H9 (cell line): Measurements from ENCODE around the gene STX16. TPM values are rescaled to one million over a fixed set of nuclear protein-coding genes. Genes with fewer than 3 reads are reported as not detected.

ENCODE experiments used
- DNase-seq: peaks from one replicate; pipeline ENCODE4 v3.0.0-alpha.2; 2017
- H2AFZ ChIP-seq: one replicate; pipeline ENCODE4 v1.6.1; 2013; ENCODE audit warnings: mild to moderate bottlenecking, low read length, control low read depth, moderate library complexity
- H2AK5ac ChIP-seq: 2 replicates; pipeline ENCODE4 v1.6.1; 2013; ENCODE audit warnings: low read length, control low read depth, mixed read lengths; ENCODE audit not compliant: insufficient read length
- H2BK120ac ChIP-seq: one replicate; pipeline ENCODE4 v1.6.1; 2013; ENCODE audit warnings: low read depth, mild to moderate bottlenecking, low read length, control low read depth, inconsistent platforms; ENCODE audit not compliant: poor library complexity, severe bottlenecking
- H2BK12ac ChIP-seq: 2 replicates; pipeline ENCODE4 v1.6.1; 2013; ENCODE audit warnings: low read length, control low read depth, mixed read lengths, low read depth; ENCODE audit not compliant: insufficient read length
- H2BK15ac ChIP-seq: 2 replicates; pipeline ENCODE4 v1.6.1; 2013; ENCODE audit warnings: low read depth, low read length, control low read depth
- H2BK20ac ChIP-seq: one replicate; pipeline ENCODE4 v1.6.1; 2013; ENCODE audit warnings: low read depth, mild to moderate bottlenecking, low read length, control low read depth, inconsistent platforms; ENCODE audit not compliant: poor library complexity, severe bottlenecking
- H2BK5ac ChIP-seq: 2 replicates; pipeline ENCODE4 v1.6.1; 2013; ENCODE audit warnings: low read length, control low read depth, mixed read lengths; ENCODE audit not compliant: insufficient read length
- H3K14ac ChIP-seq: 2 replicates; pipeline ENCODE4 v1.6.1; 2013; ENCODE audit warnings: low read length, control low read depth; ENCODE audit not compliant: insufficient read depth
- H3K18ac ChIP-seq: 2 replicates; pipeline ENCODE4 v1.6.1; 2013; ENCODE audit warnings: low read depth, mild to moderate bottlenecking, mixed read lengths, low read length, control low read depth; ENCODE audit not compliant: insufficient read length
- H3K23ac ChIP-seq: 2 replicates; pipeline ENCODE4 v1.6.1; 2013; ENCODE audit warnings: low read length, control low read depth, mixed read lengths, low read depth; ENCODE audit not compliant: insufficient read length
- H3K23me2 ChIP-seq: 2 replicates; pipeline ENCODE4 v1.6.1; 2013; ENCODE audit warnings: low read depth, mild to moderate bottlenecking, mixed read lengths, low read length, control low read depth; ENCODE audit not compliant: insufficient read length, poor library complexity, severe bottlenecking
- H3K27ac ChIP-seq: 2 replicates; pipeline ENCODE4 v1.5.1; 2013; ENCODE audit warnings: low read length, control low read depth, mixed read lengths, low read depth; ENCODE audit not compliant: insufficient read length
- H3K27me3 ChIP-seq: 2 replicates; pipeline ENCODE4 v1.6.1; 2013; ENCODE audit warnings: low read length, control low read depth, inconsistent platforms; ENCODE audit not compliant: insufficient read depth
- H3K4ac ChIP-seq: 2 replicates; pipeline ENCODE4 v1.6.1; 2013; ENCODE audit warnings: low read depth, mild to moderate bottlenecking, control low read depth, inconsistent platforms, low read length, moderate library complexity
- H3K4me1 ChIP-seq: 2 replicates; pipeline ENCODE4 v1.6.1; 2013; ENCODE audit warnings: low read length, control low read depth, inconsistent platforms; ENCODE audit not compliant: insufficient read depth
- H3K4me2 ChIP-seq: 2 replicates; pipeline ENCODE4 v1.6.1; 2013; ENCODE audit warnings: low read length, control low read depth, mixed read lengths; ENCODE audit not compliant: insufficient read length, insufficient read depth
- H3K56ac ChIP-seq: 2 replicates; pipeline ENCODE4 v1.6.1; 2013; ENCODE audit warnings: low read depth, mild to moderate bottlenecking, mixed read lengths, low read length, control low read depth; ENCODE audit not compliant: insufficient read length
- H3K79me1 ChIP-seq: 2 replicates; pipeline ENCODE4 v1.6.1; 2013; ENCODE audit warnings: low read depth, mild to moderate bottlenecking, moderate library complexity, low read length, control low read depth, inconsistent platforms; ENCODE audit not compliant: insufficient read depth, poor library complexity, severe bottlenecking
- H3K79me2 ChIP-seq: 2 replicates; pipeline ENCODE4 v1.6.1; 2013; ENCODE audit warnings: low read length, control low read depth, inconsistent platforms; ENCODE audit not compliant: insufficient read depth
- H3K9ac ChIP-seq: 2 replicates; pipeline ENCODE4 v1.6.1; 2013; ENCODE audit warnings: low read length, control low read depth, mixed read lengths; ENCODE audit not compliant: insufficient read length; ENCODE audit errors: extremely low read depth
- H3K9me3 ChIP-seq: one replicate; pipeline ENCODE4 v1.6.1; 2013; ENCODE audit warnings: low read depth, low read length, inconsistent platforms; ENCODE audit not compliant: control insufficient read depth
- H3T11ph ChIP-seq: one replicate; pipeline ENCODE4 v1.6.1; 2013; ENCODE audit warnings: mild to moderate bottlenecking, low read length, control low read depth, inconsistent platforms
- H4K20me1 ChIP-seq: one replicate; pipeline ENCODE4 v1.6.1; 2013; ENCODE audit not compliant: control insufficient read depth, insufficient read length, insufficient read depth
- H4K5ac ChIP-seq: 2 replicates; pipeline ENCODE4 v1.6.1; 2013; ENCODE audit warnings: low read depth, mild to moderate bottlenecking, mixed read lengths, low read length, control low read depth; ENCODE audit not compliant: insufficient read length
- H4K8ac ChIP-seq: replicated peaks from 2 replicates; pipeline ENCODE4 v1.6.1; 2013; ENCODE audit warnings: low read length, control low read depth, mixed read lengths, low read depth; ENCODE audit not compliant: insufficient read length
- H4K91ac ChIP-seq: 2 replicates; pipeline ENCODE4 v1.6.1; 2013; ENCODE audit warnings: low read depth, mild to moderate bottlenecking, moderate library complexity, mixed read lengths, low read length, control low read depth; ENCODE audit not compliant: insufficient read length
- H3K27ac Mint-ChIP-seq, 3 experiments: 2 replicates in 2 of 3; 3 replicates in 1 of 3; pipeline ENCODE4 v1.8.0; 2020 to 2021; ENCODE audit warnings: mixed read lengths in 3 of 3, mild to moderate bottlenecking in 1 of 3, moderate library complexity in 1 of 3
- H3K27me3 Mint-ChIP-seq: 2 replicates; pipeline ENCODE4 v1.8.0; 2021; ENCODE audit warnings: low read depth, mild to moderate bottlenecking, moderate library complexity, mixed read lengths
- H3K36me3 Mint-ChIP-seq, 3 experiments: 2 replicates in 2 of 3; 3 replicates in 1 of 3; pipeline ENCODE4 v1.8.0; 2020 to 2021; ENCODE audit warnings: low read depth in 3 of 3, mixed read lengths in 3 of 3; ENCODE audit not compliant: insufficient read depth in 1 of 3
- H3K4me1 Mint-ChIP-seq, 2 experiments: 2 replicates each; pipeline ENCODE4 v1.8.0; 2020; ENCODE audit warnings: mixed read lengths in 2 of 2
- H3K4me3 Mint-ChIP-seq, 2 experiments: 2 replicates in 1 of 2; 3 replicates in 1 of 2; pipeline ENCODE4 v1.8.0; 2020 to 2021; ENCODE audit warnings: mild to moderate bottlenecking in 2 of 2, mixed read lengths in 2 of 2, moderate library complexity in 1 of 2
- H3K9me3 Mint-ChIP-seq, 2 experiments: 2 replicates in 1 of 2; 3 replicates in 1 of 2; pipeline ENCODE4 v1.8.0; 2020; ENCODE audit warnings: mild to moderate bottlenecking in 2 of 2, mixed read lengths in 2 of 2, moderate library complexity in 1 of 2
- WGBS: extraction: QIAGEN DNeasy Blood & Tissue Kit; methylation state at CpG from one replicate; pipeline ENCODE4 v1.1.7; 2013; ENCODE audit warnings: missing lambda C conversion rate, low lambda C conversion rate, mixed read lengths; ENCODE audit not compliant: insufficient read length; ENCODE audit errors: extremely low coverage; 5-methylcytosine and 5-hydroxymethylcytosine counted together
- total RNA-seq: library from RNA; stranded (reverse); gene quantifications from 2 replicates; pipeline ENCODE4 v1.2.1, GENCODE V29; 2021
- TF ChIP-seq, protein P1 (sequence below): fragments of 200-600 bp; sonication (generic); conservative IDR thresholded peaks from 3 replicates; pipeline ENCODE4 v1.8.0; 2021; ENCODE audit warnings: antibody characterized with exemption, mild to moderate bottlenecking

Gene STX16
- total RNA-seq, 1 experiment from 2014 or later, result 87.8 TPM

DNA sequence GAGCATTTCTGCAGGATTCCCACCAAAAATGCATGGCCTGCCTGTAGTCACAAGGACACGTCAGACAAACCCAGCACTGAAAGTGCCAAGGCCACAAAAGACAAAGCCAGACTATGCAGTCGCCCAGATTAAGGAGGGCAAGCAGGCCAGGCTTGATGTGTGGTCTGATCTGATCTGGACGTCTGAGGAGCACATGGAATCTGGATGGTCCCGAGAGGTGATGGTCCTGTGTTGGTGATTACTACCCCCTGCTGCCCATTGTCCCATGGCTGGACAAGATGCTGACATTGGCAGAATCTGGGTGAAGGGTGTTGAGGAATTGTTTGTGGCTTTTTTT, 58.6 kb downstream of the STX16 start:
- no peaks in the 10 kb centered on the region for H3K27me3 Mint-ChIP-seq
- Histone ChIP-seq H3K79me2 (no peaks in the 10 kb centered on the region), H2BK20ac (no peak overlapping the region), H3K14ac (no peak overlapping the region), H4K8ac (no peak overlapping the region), H3K9me3 (no peaks in the 10 kb centered on the region), H3K79me1 (no peaks in the 10 kb centered on the region), H3K27ac (no peak overlapping the region), H3K4me1 (no peaks in the 10 kb centered on the region), H4K5ac (no peak overlapping the region), H3K27me3 (no peaks in the 10 kb centered on the region), H3K4ac (no peak overlapping the region), H4K91ac (no peak overlapping the region), H2BK12ac (no peak overlapping the region), H2BK120ac (no peak overlapping the region), H3K9ac (no peak overlapping the region), H2BK15ac (no peak overlapping the region), H3K23me2 (no peaks in the 10 kb centered on the region), H2BK5ac (no peak overlapping the region), H4K20me1 (no peaks in the 10 kb centered on the region), H2AFZ (no peak overlapping the region), H3K56ac (no peak overlapping the region), H2AK5ac (no peak overlapping the region), H3K23ac (no peak overlapping the region), H3T11ph (no peak overlapping the region), H3K18ac (no peak overlapping the region), H3K4me2 (no peak overlapping the region)
- TF ChIP-seq, protein P1, sequence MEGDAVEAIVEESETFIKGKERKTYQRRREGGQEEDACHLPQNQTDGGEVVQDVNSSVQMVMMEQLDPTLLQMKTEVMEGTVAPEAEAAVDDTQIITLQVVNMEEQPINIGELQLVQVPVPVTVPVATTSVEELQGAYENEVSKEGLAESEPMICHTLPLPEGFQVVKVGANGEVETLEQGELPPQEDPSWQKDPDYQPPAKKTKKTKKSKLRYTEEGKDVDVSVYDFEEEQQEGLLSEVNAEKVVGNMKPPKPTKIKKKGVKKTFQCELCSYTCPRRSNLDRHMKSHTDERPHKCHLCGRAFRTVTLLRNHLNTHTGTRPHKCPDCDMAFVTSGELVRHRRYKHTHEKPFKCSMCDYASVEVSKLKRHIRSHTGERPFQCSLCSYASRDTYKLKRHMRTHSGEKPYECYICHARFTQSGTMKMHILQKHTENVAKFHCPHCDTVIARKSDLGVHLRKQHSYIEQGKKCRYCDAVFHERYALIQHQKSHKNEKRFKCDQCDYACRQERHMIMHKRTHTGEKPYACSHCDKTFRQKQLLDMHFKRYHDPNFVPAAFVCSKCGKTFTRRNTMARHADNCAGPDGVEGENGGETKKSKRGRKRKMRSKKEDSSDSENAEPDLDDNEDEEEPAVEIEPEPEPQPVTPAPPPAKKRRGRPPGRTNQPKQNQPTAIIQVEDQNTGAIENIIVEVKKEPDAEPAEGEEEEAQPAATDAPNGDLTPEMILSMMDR, result no peak
- no peak overlapping the region for H3K4me3 Mint-ChIP-seq
- no CpG with 5 or more reads among the region's 4 CpGs for WGBS
- no peak for DNase-seq
- H3K36me3 Mint-ChIP-seq, result peaks cover 5 to 13% (median 6%) of the 10 kb centered on the region in 3 experiments; a peak in 5 of 7 replicates
- H3K9me3 Mint-ChIP-seq, result peaks cover 0 to under 1% of the 10 kb centered on the region in 2 experiments; a peak in 1 of 5 replicates
- 0 out of 4 replicates have a peak, but pooled peaks cover 0 to 3% of the 10 kb centered on the region in 2 experiments for H3K4me1 Mint-ChIP-seq
- H3K27ac Mint-ChIP-seq, result no peak overlapping the region; a peak in 1 of 7 replicates
